ENCODE data around the gene RIPK1. TPM values are rescaled to one million over a fixed set of nuclear protein-coding genes. Genes with fewer than 3 reads are reported as not detected.

Gene RIPK1
- total RNA-seq, 1 donor from 2014 or later = 26.2 TPM

GRCh38 chr6:3033652-3034051 lies 34.6 kb upstream of the RIPK1 start:
- H3K4me3 Mint-ChIP-seq (ENCODE audit: unreplicated experiment) = no peak overlapping the region
- peaks cover 9% of the 10 kb centered on the region for H3K9me3 Mint-ChIP-seq (ENCODE audit: low read depth)
- no peaks in the 10 kb centered on the region for H3K36me3 Mint-ChIP-seq (ENCODE audit: low read depth)
- no peak for TF ChIP-seq CTCF (IDR thresholded peaks at IDR 0.05)
- no peak for DNase-seq (ENCODE audit: low spot score)
- H3K4me1 Mint-ChIP-seq (ENCODE audit: low read depth) = no peaks in the 10 kb centered on the region
- H3K27me3 Mint-ChIP-seq (ENCODE audit: low read depth) = no peaks in the 10 kb centered on the region
- no peak overlapping the region for H3K27ac Mint-ChIP-seq (ENCODE audit: unreplicated experiment)

- no peak overlapping the region for H3K27ac Mint-ChIP-seq (ENCODE audit: unreplicated experiment)
These were observed 32.9 kb upstream of the RIPK1 start for GRCh38 chr6:3035397-3035796.

DNA sequence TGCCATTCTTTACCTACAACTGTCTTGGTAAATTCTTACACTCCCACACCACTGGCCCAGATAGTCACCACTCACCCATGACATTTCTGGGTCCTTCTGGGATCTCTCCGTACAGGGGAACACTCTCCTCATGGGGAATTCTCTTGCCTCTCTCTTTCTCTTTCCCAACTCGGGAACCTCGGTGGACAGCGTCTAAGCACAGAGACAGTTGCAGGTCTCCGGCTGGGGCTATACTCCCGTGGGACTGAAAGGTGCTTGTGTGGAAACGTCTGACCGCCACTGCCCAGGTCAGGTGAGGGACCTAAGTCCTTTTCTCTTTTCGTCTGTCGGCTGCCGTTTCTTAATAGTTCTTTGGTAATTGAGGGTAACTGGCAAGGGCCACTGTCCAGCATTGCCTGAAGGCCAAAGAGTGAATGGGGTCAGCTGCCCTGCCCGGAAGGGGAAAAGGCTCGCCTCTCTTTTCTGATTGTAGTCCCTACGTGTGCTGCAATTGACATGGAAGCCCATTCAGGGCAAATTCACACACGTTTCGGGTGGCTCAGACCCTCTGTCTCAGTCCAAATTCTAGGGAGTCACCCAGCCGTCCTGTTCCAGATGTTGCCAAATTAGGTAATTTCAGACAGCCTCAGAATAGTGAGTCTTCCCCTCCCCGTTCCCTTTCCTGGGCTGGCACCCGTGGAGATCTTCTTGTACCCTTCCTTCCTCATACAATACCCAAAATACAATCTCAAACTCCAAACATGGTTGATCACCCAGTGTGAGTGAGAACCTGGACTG lies 31.2 kb upstream of the RIPK1 start:
- H3K27ac Mint-ChIP-seq (ENCODE audit: unreplicated experiment) = no peak overlapping the region
- H3K27me3 Mint-ChIP-seq (ENCODE audit: low read depth) = no peaks in the 10 kb centered on the region
- no peak for DNase-seq (ENCODE audit: low spot score)
- H3K4me1 Mint-ChIP-seq (ENCODE audit: low read depth) = no peaks in the 10 kb centered on the region
- H3K4me3 Mint-ChIP-seq (ENCODE audit: unreplicated experiment) = no peak overlapping the region
- H3K9me3 Mint-ChIP-seq (ENCODE audit: low read depth) = peaks cover 9% of the 10 kb centered on the region
- H3K36me3 Mint-ChIP-seq (ENCODE audit: low read depth) = no peaks in the 10 kb centered on the region
- no peak for TF ChIP-seq CTCF (IDR thresholded peaks at IDR 0.05)

More at GRCh38 chr6:3035397-3035796, 32.9 kb upstream of the RIPK1 start:
- Mint-ChIP-seq H3K4me3 (ENCODE audit: unreplicated experiment) (no peak overlapping the region), H3K9me3 (ENCODE audit: low read depth) (peaks cover 9% of the 10 kb centered on the region), H3K27me3 (ENCODE audit: low read depth) (no peaks in the 10 kb centered on the region), H3K4me1 (ENCODE audit: low read depth) (no peaks in the 10 kb centered on the region), H3K36me3 (ENCODE audit: low read depth) (no peaks in the 10 kb centered on the region)
- DNase-seq (ENCODE audit: low spot score) = no peak
- no peak for TF ChIP-seq CTCF (IDR thresholded peaks at IDR 0.05)

GRCh38 chr6:3037638-3038365 lies 30.5 kb upstream of the RIPK1 start:
- no peak for TF ChIP-seq CTCF (IDR thresholded peaks at IDR 0.05)
- H3K4me3 Mint-ChIP-seq (ENCODE audit: unreplicated experiment) = no peak overlapping the region
- H3K9me3 Mint-ChIP-seq (ENCODE audit: low read depth) = peaks cover 9% of the 10 kb centered on the region
- no peak for DNase-seq (ENCODE audit: low spot score)
- no peaks in the 10 kb centered on the region for H3K27me3 Mint-ChIP-seq (ENCODE audit: low read depth)
- H3K4me1 Mint-ChIP-seq (ENCODE audit: low read depth) = no peaks in the 10 kb centered on the region
- H3K27ac Mint-ChIP-seq (ENCODE audit: unreplicated experiment) = no peak overlapping the region
- H3K36me3 Mint-ChIP-seq (ENCODE audit: low read depth) = no peaks in the 10 kb centered on the region

- TF ChIP-seq CTCF (IDR thresholded peaks at IDR 0.05) = no peak
- Mint-ChIP-seq H3K9me3 (ENCODE audit: low read depth) (peaks cover 9% of the 10 kb centered on the region), H3K36me3 (ENCODE audit: low read depth) (no peaks in the 10 kb centered on the region), H3K4me3 (ENCODE audit: unreplicated experiment) (no peak overlapping the region), H3K27me3 (ENCODE audit: low read depth) (no peaks in the 10 kb centered on the region), H3K27ac (ENCODE audit: unreplicated experiment) (no peak overlapping the region), H3K4me1 (ENCODE audit: low read depth) (no peaks in the 10 kb centered on the region)
- DNase-seq (ENCODE audit: low spot score) = no peak
These were observed 28.9 kb upstream of the RIPK1 start for GRCh38 chr6:3039384-3039783.

Measured in chondrocyte (in vitro differentiated cells).